Naive thymus-derived CD8-positive, alpha-beta T cell (primary cell): ENCODE measurements around the gene ZKSCAN3. TPM values are rescaled to one million over a fixed set of nuclear protein-coding genes. Genes with fewer than 3 reads are reported as not detected.
"Not testable (repeated sequence)": the region's sequence is repeated elsewhere in the genome, so short reads cannot be mapped to it uniquely, and the experiment has no call there.

Experiments used
- ATAC-seq, 2 donors: fragments of 150-1000 bp; cut with Tn5 transposase in 1 of 2; sonication (Bioruptor Pico), chemical (Tn5 transposase) in 1 of 2; 1 replicate in 1 of 2; 2 replicates in 1 of 2; pipeline ENCODE4 v1.10.0; 2021; ENCODE audit warnings: mild to moderate bottlenecking in 2 of 2, moderate library complexity in 2 of 2
- POLR2A ChIA-PET: fragments of 350-600 bp; sonication (Branson Sonifier 250); formaldehyde crosslinking; loops from one replicate; lab custom pipeline; 2021; ENCODE audit warnings: antibody characterized with exemption; lab: Charles Lee
- DNase-seq, 10 donors: peaks; one replicate each; pipeline versions ENCODE4 v3.0.0 to v3.0.0-alpha.2; 2020 to 2022
- H3K27ac Mint-ChIP-seq, 10 donors: one replicate each; pipeline ENCODE4 v1.8.0; 2020 to 2022; ENCODE audit warnings: mild to moderate bottlenecking in 10 of 10, mixed read lengths in 10 of 10, moderate library complexity in 4 of 10, inconsistent platforms in 1 of 10
- H3K27me3 Mint-ChIP-seq, 5 donors: one replicate each; pipeline ENCODE4 v1.8.0; 2021 to 2022; ENCODE audit warnings: mixed read lengths in 5 of 5
- H3K36me3 Mint-ChIP-seq, 3 donors: one replicate each; pipeline ENCODE4 v1.8.0; 2020 to 2022; ENCODE audit warnings: mixed read lengths in 3 of 3, mild to moderate bottlenecking in 2 of 3, inconsistent platforms in 1 of 3
- H3K4me1 Mint-ChIP-seq, 4 donors: one replicate each; pipeline ENCODE4 v1.8.0; 2021 to 2022; ENCODE audit warnings: mixed read lengths in 4 of 4
- H3K4me3 Mint-ChIP-seq, 10 donors: one replicate each; pipeline ENCODE4 v1.8.0; 2020 to 2022; ENCODE audit warnings: mild to moderate bottlenecking in 10 of 10, mixed read lengths in 10 of 10, moderate library complexity in 6 of 10, inconsistent platforms in 1 of 10
- H3K9me3 Mint-ChIP-seq, 9 donors: one replicate each; pipeline ENCODE4 v1.8.0; 2020 to 2022; ENCODE audit warnings: mixed read lengths in 9 of 9, mild to moderate bottlenecking in 3 of 9, inconsistent platforms in 1 of 9, moderate library complexity in 1 of 9
- polyA plus RNA-seq, 3 donors: library from polyadenylated mRNA; unstranded; fragments of 300-500 nt; fragmentation: Illumina TruSeq; gene quantifications; one replicate each; pipeline ENCODE4 v1.2.3, GENCODE V29; 2021
- total RNA-seq, 8 experiments: library from RNA in 2 of 8; stranded (reverse) in 2 of 8; gene quantifications; one replicate each; pipeline ENCODE4 v1.2.3 and lab custom pipeline; 2021 to 2026

Gene ZKSCAN3
- total RNA-seq (10 to 100 TPM in 1 of 2 experiments, 1 to 10 TPM in 1; 8.7 to 11.1 TPM), polyA plus RNA-seq (1 to 10 TPM in 2 of 3 donors, under 1 TPM in 1; 0.81 to 4.0 (median 2.0) TPM), total RNA-seq (lab: John Stamatoyannopoulos, UW) (3.6 to 17.2 (median 10.2) reads per million in 6 experiments)

- peak within 1 kb of the TSS; percentile 91 to 98 (median 97) for H3K27ac Mint-ChIP-seq
- no peaks in the 10 kb centered on the region for H3K9me3 Mint-ChIP-seq
- ATAC-seq (peak; percentile 99 to 100), DNase-seq (peak; percentile 59 to 90 (median 76))
- H3K4me1 Mint-ChIP-seq, result peaks cover 17 to 45% (median 36%) of the 10 kb centered on the region in 4 donors
- peaks cover 3 to 18% (median 9%) of the 10 kb centered on the region in 5 donors for H3K27me3 Mint-ChIP-seq
- POLR2A ChIA-PET, result interaction anchor here (0.6 to 1.6 kb wide), 5 partner anchors 12 to 208 kb away, joined by 3 to 14 read pairs (median 5); partner anchors contain the start of genes ZKSCAN4, ZKSCAN8, ZSCAN26 and ZSCAN31
- no peaks in the 10 kb centered on the region for H3K36me3 Mint-ChIP-seq
- H3K4me3 Mint-ChIP-seq, result peak within 1 kb of the TSS; percentile 88 to 100 (median 99)
These were observed at the start of gene ZKSCAN3 for GRCh38 chr6:28349892-28350737. TSS of gene ZKSCAN3 (plus strand) at chr6:28349947. CDS start at chr6:28359587, 9,640 bp downstream.

GRCh38 chr6:28303570-28303969 lies 46.2 kb upstream of the ZKSCAN3 start:
- Mint-ChIP-seq H3K4me1 (peaks cover 0 to 3% (median 2%) of the 10 kb centered on the region in 4 donors), H3K9me3 (peaks cover 0 to 19% (median 7%) of the 10 kb centered on the region in 9 donors), H3K36me3 (peaks cover 3 to 14% (median 13%) of the 10 kb centered on the region in 3 donors), H3K27ac (no peak overlapping the region), H3K27me3 (peaks cover 0 to 14% (median 4%) of the 10 kb centered on the region in 5 donors), H3K4me3 (no peak overlapping the region)
- ATAC-seq (no peak), DNase-seq (no peak)
- POLR2A ChIA-PET, result no interaction called here

GRCh38 chr6:28306363-28306762 lies 43.4 kb upstream of the ZKSCAN3 start:
- ATAC-seq, POLR2A ChIA-PET, H3K27ac Mint-ChIP-seq, H3K4me3 Mint-ChIP-seq, DNase-seq, H3K4me1 Mint-ChIP-seq: not testable (repeated sequence)
- Mint-ChIP-seq H3K36me3 (peaks cover 2 to 21% (median 7%) of the 10 kb centered on the region in 3 donors), H3K27me3 (peaks cover 3 to 25% (median 8%) of the 10 kb centered on the region in 5 donors), H3K9me3 (peaks cover 0 to 22% (median 7%) of the 10 kb centered on the region in 9 donors)

GRCh38 chr6:28311139-28311823 lies 38.5 kb upstream of the ZKSCAN3 start:
- no peaks in the 10 kb centered on the region for H3K4me1 Mint-ChIP-seq
- H3K4me3 Mint-ChIP-seq, result no peak overlapping the region

GRCh38 chr6:28312939-28313338 lies 36.8 kb upstream of the ZKSCAN3 start:
- Mint-ChIP-seq H3K4me3 (no peak overlapping the region), H3K9me3 (peaks cover 0 to 11% (median 0%) of the 10 kb centered on the region in 9 donors), H3K4me1 (no peaks in the 10 kb centered on the region), H3K36me3 (peaks cover 0 to 18% (median 11%) of the 10 kb centered on the region in 3 donors), H3K27me3 (peaks cover 13 to 37% (median 23%) of the 10 kb centered on the region in 5 donors), H3K27ac (no peak overlapping the region)
- POLR2A ChIA-PET, result no interaction called here
- DNase-seq (no peak), ATAC-seq (no peak)

More at GRCh38 chr6:28311139-28311823, 38.5 kb upstream of the ZKSCAN3 start:
- Mint-ChIP-seq H3K27me3 (peaks cover 11 to 37% (median 24%) of the 10 kb centered on the region in 5 donors), H3K27ac (no peak overlapping the region), H3K36me3 (peaks cover 0 to 27% (median 13%) of the 10 kb centered on the region in 3 donors), H3K9me3 (peaks cover 0 to 18% (median 7%) of the 10 kb centered on the region in 9 donors)
- POLR2A ChIA-PET, result no interaction called here
- DNase-seq, result no peak
- ATAC-seq, result no peak

GRCh38 chr6:28315628-28316027 lies 34.1 kb upstream of the ZKSCAN3 start:
- Mint-ChIP-seq H3K4me1 (no peaks in the 10 kb centered on the region), H3K27me3 (peaks cover 8 to 27% (median 15%) of the 10 kb centered on the region in 5 donors), H3K36me3 (peaks cover 0 to 11% (median 7%) of the 10 kb centered on the region in 3 donors), H3K9me3 (peaks cover 0 to under 1% (median 0%) of the 10 kb centered on the region in 9 donors), H3K27ac (no peak overlapping the region), H3K4me3 (no peak overlapping the region)
- no peak for ATAC-seq
- POLR2A ChIA-PET, result no interaction called here
- no peak for DNase-seq

GRCh38 chr6:28317866-28318265 lies 31.9 kb upstream of the ZKSCAN3 start:
- H3K4me1 Mint-ChIP-seq, H3K4me3 Mint-ChIP-seq, DNase-seq, H3K27ac Mint-ChIP-seq, ATAC-seq, H3K36me3 Mint-ChIP-seq, POLR2A ChIA-PET, H3K9me3 Mint-ChIP-seq: not testable (repeated sequence)
- H3K27me3 Mint-ChIP-seq, result peaks cover 0 to 13% (median 11%) of the 10 kb centered on the region in 5 donors

GRCh38 chr6:28322661-28323060 lies 27.1 kb upstream of the ZKSCAN3 start:
- DNase-seq (no peak), ATAC-seq (no peak)
- H3K36me3 Mint-ChIP-seq, result peaks cover 12 to 34% (median 33%) of the 10 kb centered on the region in 3 donors
- no peaks in the 10 kb centered on the region for H3K4me1 Mint-ChIP-seq
- peaks cover 0 to 10% (median 2%) of the 10 kb centered on the region in 5 donors for H3K27me3 Mint-ChIP-seq
- peak overlapping the region in 1 of 10 donors; percentile 69 for H3K27ac Mint-ChIP-seq
- H3K4me3 Mint-ChIP-seq, result no peak overlapping the region
- POLR2A ChIA-PET, result interaction anchor here (0.6 kb wide), 1 partner anchor 1207 kb away, joined by 3 read pairs; no protein-coding TSS in a partner anchor
- H3K9me3 Mint-ChIP-seq, result peaks cover 10 to 48% (median 20%) of the 10 kb centered on the region in 9 donors

- H3K27me3 Mint-ChIP-seq, result peaks cover 0 to 10% (median 2%) of the 10 kb centered on the region in 5 donors
- no peak overlapping the region for H3K27ac Mint-ChIP-seq
- POLR2A ChIA-PET, result interaction anchor here (1.6 kb wide), 1 partner anchor 12 kb away, joined by 3 read pairs; the partner anchor contains the start of gene ZSCAN31
- H3K36me3 Mint-ChIP-seq, result peaks cover 14 to 44% (median 38%) of the 10 kb centered on the region in 3 donors
- H3K4me3 Mint-ChIP-seq, result no peak overlapping the region
- DNase-seq (no peak), ATAC-seq (no peak)
- no peaks in the 10 kb centered on the region for H3K4me1 Mint-ChIP-seq
- peaks cover 12 to 60% (median 26%) of the 10 kb centered on the region in 9 donors for H3K9me3 Mint-ChIP-seq
These were observed 25.8 kb upstream of the ZKSCAN3 start for GRCh38 chr6:28323813-28324424.

GRCh38 chr6:28326371-28326948 lies 23.3 kb upstream of the ZKSCAN3 start:
- no peak for ATAC-seq
- H3K27ac Mint-ChIP-seq, result no peak overlapping the region
- H3K9me3 Mint-ChIP-seq, result peaks cover 10 to 57% (median 28%) of the 10 kb centered on the region in 9 donors
- no peak overlapping the region for H3K4me3 Mint-ChIP-seq
- POLR2A ChIA-PET, result no interaction called here
- no peaks in the 10 kb centered on the region for H3K4me1 Mint-ChIP-seq
- peaks cover 0 to 10% (median 2%) of the 10 kb centered on the region in 5 donors for H3K27me3 Mint-ChIP-seq
- no peak for DNase-seq
- H3K36me3 Mint-ChIP-seq, result peaks cover 18 to 48% (median 38%) of the 10 kb centered on the region in 3 donors

GRCh38 chr6:28330041-28330440 lies 19.7 kb upstream of the ZKSCAN3 start:
- H3K27ac Mint-ChIP-seq, result no peak overlapping the region
- H3K4me1 Mint-ChIP-seq, result peaks cover 0 to 9% (median 8%) of the 10 kb centered on the region in 4 donors
- H3K4me3 Mint-ChIP-seq, result no peak overlapping the region
- H3K27me3 Mint-ChIP-seq, result no peaks in the 10 kb centered on the region
- DNase-seq, result no peak
- POLR2A ChIA-PET, result no interaction called here
- peaks cover 18 to 39% (median 29%) of the 10 kb centered on the region in 3 donors for H3K36me3 Mint-ChIP-seq
- peaks cover 10 to 41% (median 28%) of the 10 kb centered on the region in 9 donors for H3K9me3 Mint-ChIP-seq
- no peak for ATAC-seq
